GM23338 (cell line): ENCODE measurements around the gene COL4A2. TPM values are rescaled to one million over a fixed set of nuclear protein-coding genes. Genes with fewer than 3 reads are reported as not detected.

Source experiments
- ATAC-seq: fragments of 200-7000 bp; cut with Tn5 transposase; 3 replicates; pipeline ENCODE4 v1.9.1; 2020
- DNase-seq: peaks from one replicate; pipeline ENCODE4 v3.0.0-alpha.2; 2015; ENCODE audit warnings: low spot score
- H2AFZ ChIP-seq: fragments of 200-600 bp; sonication (generic); 2 replicates; pipeline ENCODE4 v1.8.0; 2016; ENCODE audit warnings: antibody characterized with exemption, mild to moderate bottlenecking, moderate library complexity
- H3F3A ChIP-seq: fragments of 200-600 bp; sonication (generic); replicated peaks from 2 replicates; pipeline ENCODE4 v1.8.0; 2017; ENCODE audit warnings: antibody characterized with exemption, mixed run types, low read depth
- H3K27ac ChIP-seq: fragments of 200-600 bp; sonication (generic); 2 replicates; pipeline ENCODE4 v1.6.1; 2016; ENCODE audit warnings: low read depth
- H3K27me3 ChIP-seq: fragments of 200-600 bp; sonication (generic); 2 replicates; pipeline ENCODE4 v1.8.0; 2016; ENCODE audit warnings: mild to moderate bottlenecking, mixed run types, moderate library complexity; ENCODE audit not compliant: insufficient read depth
- H3K36me3 ChIP-seq: fragments of 200-600 bp; sonication (generic); 2 replicates; pipeline ENCODE4 v1.8.0; 2016; ENCODE audit warnings: mild to moderate bottlenecking; ENCODE audit not compliant: insufficient read depth
- H3K4me1 ChIP-seq: fragments of 200-600 bp; sonication (generic); 2 replicates; pipeline ENCODE4 v1.8.0; 2016; ENCODE audit warnings: mild to moderate bottlenecking, moderate library complexity; ENCODE audit not compliant: insufficient read depth
- H3K4me2 ChIP-seq: fragments of 200-600 bp; sonication (generic); 2 replicates; pipeline ENCODE4 v1.7.1; 2017; ENCODE audit warnings: mixed run types
- H3K4me3 ChIP-seq: fragments of 200-600 bp; sonication (generic); 2 replicates; pipeline ENCODE4 v1.6.1; 2016; ENCODE audit warnings: mixed run types
- H3K79me2 ChIP-seq: fragments of 200-600 bp; sonication (generic); replicated peaks from 2 replicates; pipeline ENCODE4 v1.8.0; 2017; ENCODE audit warnings: mild to moderate bottlenecking; ENCODE audit not compliant: insufficient read depth
- H3K9me2 ChIP-seq: fragments of 200-600 bp; sonication (generic); 2 replicates; pipeline ENCODE4 v1.8.0; 2017; ENCODE audit not compliant: insufficient read depth
- H4K20me1 ChIP-seq: fragments of 200-600 bp; sonication (generic); replicated peaks from 2 replicates; pipeline ENCODE4 v1.8.0; 2017; ENCODE audit warnings: mild to moderate bottlenecking; ENCODE audit not compliant: insufficient read depth
- H3K27ac Mint-ChIP-seq: 2 replicates; pipeline ENCODE4 v1.8.0; 2020; ENCODE audit warnings: inconsistent platforms, mild to moderate bottlenecking, moderate library complexity, mixed read lengths
- H3K27me3 Mint-ChIP-seq: 3 replicates; pipeline ENCODE4 v1.8.0; 2022; ENCODE audit warnings: low read depth, mild to moderate bottlenecking, moderate library complexity, mixed read lengths, inconsistent platforms; ENCODE audit not compliant: insufficient read depth, poor library complexity
- H3K36me3 Mint-ChIP-seq: 3 replicates; pipeline ENCODE4 v1.8.0; 2021; ENCODE audit warnings: low read depth, mild to moderate bottlenecking, inconsistent platforms, moderate library complexity, mixed read lengths
- H3K4me1 Mint-ChIP-seq: 3 replicates; pipeline ENCODE4 v1.8.0; 2020; ENCODE audit warnings: mild to moderate bottlenecking, inconsistent platforms, mixed read lengths
- H3K4me3 Mint-ChIP-seq: 3 replicates; pipeline ENCODE4 v1.8.0; 2021; ENCODE audit warnings: moderate library complexity, mild to moderate bottlenecking, inconsistent platforms, mixed read lengths
- H3K9me3 Mint-ChIP-seq: 3 replicates; pipeline ENCODE4 v1.8.0; 2020; ENCODE audit warnings: moderate library complexity, mild to moderate bottlenecking, inconsistent platforms, mixed read lengths
- CREB1 ChIP-seq: fragments of 250-450 bp; sonication (Bioruptor Pico); IDR thresholded peaks from 2 replicates; pipeline ENCODE4 v1.5.0; 2020; ENCODE audit warnings: low read depth, mild to moderate bottlenecking, moderate library complexity
- EZH2 ChIP-seq: fragments of 200-600 bp; sonication (generic); IDR thresholded peaks from one replicate; pipeline ENCODE4 v1.8.0; 2017; ENCODE audit warnings: antibody characterized with exemption, mild to moderate bottlenecking, low read depth; ENCODE audit not compliant: unreplicated experiment
- EZH2phosphoT487 ChIP-seq: fragments of 200-600 bp; sonication (generic); IDR thresholded peaks from one replicate; pipeline ENCODE4 v1.8.1; 2018; ENCODE audit warnings: antibody characterized with exemption; ENCODE audit not compliant: unreplicated experiment
- JUNB ChIP-seq: IDR thresholded peaks from one replicate; pipeline ENCODE4 v1.6.1; 2016; ENCODE audit warnings: antibody characterized with exemption; ENCODE audit not compliant: unreplicated experiment
- NANOG ChIP-seq: IDR thresholded peaks from 2 replicates; pipeline ENCODE4 v1.6.1; 2016; ENCODE audit warnings: antibody characterized with exemption, borderline replicate concordance
- POLR2AphosphoS5 ChIP-seq: IDR thresholded peaks from 2 replicates; pipeline ENCODE4 v1.6.1; 2016; ENCODE audit warnings: antibody characterized with exemption, low read depth
- STAT1 ChIP-seq: IDR thresholded peaks from one replicate; pipeline ENCODE4 v1.6.1; 2016; ENCODE audit warnings: antibody characterized with exemption; ENCODE audit not compliant: unreplicated experiment
- ZNF114 ChIP-seq: fragments of 250-450 bp; sonication (Bioruptor Pico); IDR thresholded peaks from 2 replicates; pipeline ENCODE4 v1.5.0; 2020; ENCODE audit warnings: mild to moderate bottlenecking, moderate library complexity
- ZNF331 ChIP-seq: fragments of 250-450 bp; sonication (Bioruptor Pico); IDR thresholded peaks from 2 replicates; pipeline ENCODE4 v1.5.0; 2020; ENCODE audit warnings: low read depth, mild to moderate bottlenecking, moderate library complexity
- polyA plus RNA-seq: library from polyadenylated mRNA; unstranded; fragments of >200 nt; fragmentation: Nextera tagmentation; extraction: Ambion mirVana; gene quantifications from 2 replicates; pipeline ENCODE4 v1.2.1, GENCODE V29; 2016
- total RNA-seq: library from RNA; depleted of rRNA; stranded (reverse); fragments of >200 nt; shearing (Covaris generic); gene quantifications from 2 replicates; pipeline ENCODE4 v1.2.3, GENCODE V29; 2014
- TF ChIP-seq, protein P1 (sequence below): fragments of 250-450 bp; sonication (Bioruptor Pico); IDR thresholded peaks from 2 replicates; pipeline ENCODE4 v1.5.0; 2020; ENCODE audit warnings: mild to moderate bottlenecking, moderate library complexity
- TF ChIP-seq, protein P2 (sequence below), 2 experiments: fragments of 200-600 bp in 1 of 2; sonication (generic) in 1 of 2; conservative IDR thresholded peaks; 2 replicates each; pipeline versions ENCODE4 v1.5.1 to v1.6.1; 2016 to 2017; ENCODE audit warnings: antibody characterized with exemption in 2 of 2, low read depth in 2 of 2, mild to moderate bottlenecking in 2 of 2, moderate library complexity in 1 of 2
- TF ChIP-seq, protein P3 (sequence below): IDR thresholded peaks from one replicate; pipeline ENCODE4 v1.6.1; 2018; ENCODE audit warnings: antibody characterized with exemption; ENCODE audit not compliant: unreplicated experiment
- TF ChIP-seq, protein P4 (sequence below): IDR thresholded peaks from 2 replicates; pipeline ENCODE4 v1.6.1; 2016; ENCODE audit warnings: antibody characterized with exemption

COL4A2 gene
- total and polyA plus RNA-seq, 2 experiments from 2014 or later, result 37.4 to 131 TPM

DNA sequence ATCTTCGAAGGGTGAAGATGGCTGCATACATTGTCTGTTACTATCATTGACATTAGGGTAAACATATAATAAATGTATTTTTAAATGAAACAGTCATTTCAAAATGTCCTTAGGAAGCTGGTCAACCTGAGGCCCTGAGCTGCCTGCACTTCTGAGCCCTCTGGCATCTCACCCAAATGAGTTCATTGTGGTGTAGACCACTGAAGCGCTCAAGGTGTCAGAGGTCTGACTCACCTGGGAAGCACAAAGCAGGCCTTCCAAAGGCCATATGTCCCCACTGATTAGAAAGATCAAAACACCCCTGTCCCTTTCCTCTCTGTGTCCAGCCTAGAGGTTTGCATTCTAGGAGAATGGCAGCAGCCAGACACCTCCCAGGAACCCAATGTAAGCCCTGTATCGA is 59.6 kb downstream of the COL4A2 start:
- Histone ChIP-seq H3K79me2 (no peaks in the 10 kb centered on the region; the same call in 1 of the 2 replicates), H3F3A (no peaks in the 10 kb centered on the region), H3K36me3 (no peaks in the 10 kb centered on the region), H3K27me3 (no peaks in the 10 kb centered on the region), H3K9me2 (no peaks in the 10 kb centered on the region), H4K20me1 (no peaks in the 10 kb centered on the region; the same call in 1 of the 2 replicates), H3K4me2 (no peak overlapping the region), H3K4me1 (no peaks in the 10 kb centered on the region), H2AFZ (no peak overlapping the region), H3K4me3 (no peak overlapping the region), H3K27ac (no peak overlapping the region)
- TF ChIP-seq CREB1 (no peak), STAT1 (no peak), JUNB (no peak), NANOG (no peak), EZH2 (no peak), POLR2AphosphoS5 (no peak), EZH2phosphoT487 (no peak), ZNF114 (no peak), ZNF331 (no peak)
- TF ChIP-seq, protein P1, sequence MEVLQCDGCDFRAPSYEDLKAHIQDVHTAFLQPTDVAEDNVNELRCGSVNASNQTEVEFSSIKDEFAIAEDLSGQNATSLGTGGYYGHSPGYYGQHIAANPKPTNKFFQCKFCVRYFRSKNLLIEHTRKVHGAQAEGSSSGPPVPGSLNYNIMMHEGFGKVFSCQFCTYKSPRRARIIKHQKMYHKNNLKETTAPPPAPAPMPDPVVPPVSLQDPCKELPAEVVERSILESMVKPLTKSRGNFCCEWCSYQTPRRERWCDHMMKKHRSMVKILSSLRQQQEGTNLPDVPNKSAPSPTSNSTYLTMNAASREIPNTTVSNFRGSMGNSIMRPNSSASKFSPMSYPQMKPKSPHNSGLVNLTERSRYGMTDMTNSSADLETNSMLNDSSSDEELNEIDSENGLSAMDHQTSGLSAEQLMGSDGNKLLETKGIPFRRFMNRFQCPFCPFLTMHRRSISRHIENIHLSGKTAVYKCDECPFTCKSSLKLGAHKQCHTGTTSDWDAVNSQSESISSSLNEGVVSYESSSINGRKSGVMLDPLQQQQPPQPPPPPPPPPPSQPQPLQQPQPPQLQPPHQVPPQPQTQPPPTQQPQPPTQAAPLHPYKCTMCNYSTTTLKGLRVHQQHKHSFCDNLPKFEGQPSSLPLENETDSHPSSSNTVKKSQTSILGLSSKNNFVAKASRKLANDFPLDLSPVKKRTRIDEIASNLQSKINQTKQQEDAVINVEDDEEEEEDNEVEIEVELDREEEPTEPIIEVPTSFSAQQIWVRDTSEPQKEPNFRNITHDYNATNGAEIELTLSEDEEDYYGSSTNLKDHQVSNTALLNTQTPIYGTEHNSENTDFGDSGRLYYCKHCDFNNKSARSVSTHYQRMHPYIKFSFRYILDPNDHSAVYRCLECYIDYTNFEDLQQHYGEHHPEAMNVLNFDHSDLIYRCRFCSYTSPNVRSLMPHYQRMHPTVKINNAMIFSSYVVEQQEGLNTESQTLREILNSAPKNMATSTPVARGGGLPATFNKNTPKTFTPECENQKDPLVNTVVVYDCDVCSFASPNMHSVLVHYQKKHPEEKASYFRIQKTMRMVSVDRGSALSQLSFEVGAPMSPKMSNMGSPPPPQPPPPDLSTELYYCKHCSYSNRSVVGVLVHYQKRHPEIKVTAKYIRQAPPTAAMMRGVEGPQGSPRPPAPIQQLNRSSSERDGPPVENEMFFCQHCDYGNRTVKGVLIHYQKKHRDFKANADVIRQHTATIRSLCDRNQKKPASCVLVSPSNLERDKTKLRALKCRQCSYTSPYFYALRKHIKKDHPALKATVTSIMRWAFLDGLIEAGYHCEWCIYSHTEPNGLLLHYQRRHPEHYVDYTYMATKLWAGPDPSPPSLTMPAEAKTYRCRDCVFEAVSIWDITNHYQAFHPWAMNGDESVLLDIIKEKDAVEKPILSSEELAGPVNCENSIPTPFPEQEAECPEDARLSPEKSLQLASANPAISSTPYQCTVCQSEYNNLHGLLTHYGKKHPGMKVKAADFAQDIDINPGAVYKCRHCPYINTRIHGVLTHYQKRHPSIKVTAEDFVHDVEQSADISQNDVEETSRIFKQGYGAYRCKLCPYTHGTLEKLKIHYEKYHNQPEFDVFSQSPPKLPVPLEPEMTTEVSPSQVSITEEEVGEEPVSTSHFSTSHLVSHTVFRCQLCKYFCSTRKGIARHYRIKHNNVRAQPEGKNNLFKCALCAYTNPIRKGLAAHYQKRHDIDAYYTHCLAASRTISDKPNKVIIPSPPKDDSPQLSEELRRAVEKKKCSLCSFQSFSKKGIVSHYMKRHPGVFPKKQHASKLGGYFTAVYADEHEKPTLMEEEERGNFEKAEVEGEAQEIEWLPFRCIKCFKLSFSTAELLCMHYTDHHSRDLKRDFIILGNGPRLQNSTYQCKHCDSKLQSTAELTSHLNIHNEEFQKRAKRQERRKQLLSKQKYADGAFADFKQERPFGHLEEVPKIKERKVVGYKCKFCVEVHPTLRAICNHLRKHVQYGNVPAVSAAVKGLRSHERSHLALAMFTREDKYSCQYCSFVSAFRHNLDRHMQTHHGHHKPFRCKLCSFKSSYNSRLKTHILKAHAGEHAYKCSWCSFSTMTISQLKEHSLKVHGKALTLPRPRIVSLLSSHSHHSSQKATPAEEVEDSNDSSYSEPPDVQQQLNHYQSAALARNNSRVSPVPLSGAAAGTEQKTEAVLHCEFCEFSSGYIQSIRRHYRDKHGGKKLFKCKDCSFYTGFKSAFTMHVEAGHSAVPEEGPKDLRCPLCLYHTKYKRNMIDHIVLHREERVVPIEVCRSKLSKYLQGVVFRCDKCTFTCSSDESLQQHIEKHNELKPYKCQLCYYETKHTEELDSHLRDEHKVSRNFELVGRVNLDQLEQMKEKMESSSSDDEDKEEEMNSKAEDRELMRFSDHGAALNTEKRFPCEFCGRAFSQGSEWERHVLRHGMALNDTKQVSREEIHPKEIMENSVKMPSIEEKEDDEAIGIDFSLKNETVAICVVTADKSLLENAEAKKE, result no peak
- TF ChIP-seq, protein P2, sequence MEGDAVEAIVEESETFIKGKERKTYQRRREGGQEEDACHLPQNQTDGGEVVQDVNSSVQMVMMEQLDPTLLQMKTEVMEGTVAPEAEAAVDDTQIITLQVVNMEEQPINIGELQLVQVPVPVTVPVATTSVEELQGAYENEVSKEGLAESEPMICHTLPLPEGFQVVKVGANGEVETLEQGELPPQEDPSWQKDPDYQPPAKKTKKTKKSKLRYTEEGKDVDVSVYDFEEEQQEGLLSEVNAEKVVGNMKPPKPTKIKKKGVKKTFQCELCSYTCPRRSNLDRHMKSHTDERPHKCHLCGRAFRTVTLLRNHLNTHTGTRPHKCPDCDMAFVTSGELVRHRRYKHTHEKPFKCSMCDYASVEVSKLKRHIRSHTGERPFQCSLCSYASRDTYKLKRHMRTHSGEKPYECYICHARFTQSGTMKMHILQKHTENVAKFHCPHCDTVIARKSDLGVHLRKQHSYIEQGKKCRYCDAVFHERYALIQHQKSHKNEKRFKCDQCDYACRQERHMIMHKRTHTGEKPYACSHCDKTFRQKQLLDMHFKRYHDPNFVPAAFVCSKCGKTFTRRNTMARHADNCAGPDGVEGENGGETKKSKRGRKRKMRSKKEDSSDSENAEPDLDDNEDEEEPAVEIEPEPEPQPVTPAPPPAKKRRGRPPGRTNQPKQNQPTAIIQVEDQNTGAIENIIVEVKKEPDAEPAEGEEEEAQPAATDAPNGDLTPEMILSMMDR (conservative IDR thresholded peaks at IDR 0.05; ENCODE audit: low read depth in 2 of 2), result no peak
- TF ChIP-seq, protein P3, sequence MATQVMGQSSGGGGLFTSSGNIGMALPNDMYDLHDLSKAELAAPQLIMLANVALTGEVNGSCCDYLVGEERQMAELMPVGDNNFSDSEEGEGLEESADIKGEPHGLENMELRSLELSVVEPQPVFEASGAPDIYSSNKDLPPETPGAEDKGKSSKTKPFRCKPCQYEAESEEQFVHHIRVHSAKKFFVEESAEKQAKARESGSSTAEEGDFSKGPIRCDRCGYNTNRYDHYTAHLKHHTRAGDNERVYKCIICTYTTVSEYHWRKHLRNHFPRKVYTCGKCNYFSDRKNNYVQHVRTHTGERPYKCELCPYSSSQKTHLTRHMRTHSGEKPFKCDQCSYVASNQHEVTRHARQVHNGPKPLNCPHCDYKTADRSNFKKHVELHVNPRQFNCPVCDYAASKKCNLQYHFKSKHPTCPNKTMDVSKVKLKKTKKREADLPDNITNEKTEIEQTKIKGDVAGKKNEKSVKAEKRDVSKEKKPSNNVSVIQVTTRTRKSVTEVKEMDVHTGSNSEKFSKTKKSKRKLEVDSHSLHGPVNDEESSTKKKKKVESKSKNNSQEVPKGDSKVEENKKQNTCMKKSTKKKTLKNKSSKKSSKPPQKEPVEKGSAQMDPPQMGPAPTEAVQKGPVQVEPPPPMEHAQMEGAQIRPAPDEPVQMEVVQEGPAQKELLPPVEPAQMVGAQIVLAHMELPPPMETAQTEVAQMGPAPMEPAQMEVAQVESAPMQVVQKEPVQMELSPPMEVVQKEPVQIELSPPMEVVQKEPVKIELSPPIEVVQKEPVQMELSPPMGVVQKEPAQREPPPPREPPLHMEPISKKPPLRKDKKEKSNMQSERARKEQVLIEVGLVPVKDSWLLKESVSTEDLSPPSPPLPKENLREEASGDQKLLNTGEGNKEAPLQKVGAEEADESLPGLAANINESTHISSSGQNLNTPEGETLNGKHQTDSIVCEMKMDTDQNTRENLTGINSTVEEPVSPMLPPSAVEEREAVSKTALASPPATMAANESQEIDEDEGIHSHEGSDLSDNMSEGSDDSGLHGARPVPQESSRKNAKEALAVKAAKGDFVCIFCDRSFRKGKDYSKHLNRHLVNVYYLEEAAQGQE, result no peak
- TF ChIP-seq, protein P4, sequence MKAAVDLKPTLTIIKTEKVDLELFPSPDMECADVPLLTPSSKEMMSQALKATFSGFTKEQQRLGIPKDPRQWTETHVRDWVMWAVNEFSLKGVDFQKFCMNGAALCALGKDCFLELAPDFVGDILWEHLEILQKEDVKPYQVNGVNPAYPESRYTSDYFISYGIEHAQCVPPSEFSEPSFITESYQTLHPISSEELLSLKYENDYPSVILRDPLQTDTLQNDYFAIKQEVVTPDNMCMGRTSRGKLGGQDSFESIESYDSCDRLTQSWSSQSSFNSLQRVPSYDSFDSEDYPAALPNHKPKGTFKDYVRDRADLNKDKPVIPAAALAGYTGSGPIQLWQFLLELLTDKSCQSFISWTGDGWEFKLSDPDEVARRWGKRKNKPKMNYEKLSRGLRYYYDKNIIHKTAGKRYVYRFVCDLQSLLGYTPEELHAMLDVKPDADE, result no peak
- Mint-ChIP-seq H3K27me3 (peaks cover 4% of the 10 kb centered on the region), H3K9me3 (no peaks in the 10 kb centered on the region), H3K27ac (no peak overlapping the region), H3K36me3 (no peaks in the 10 kb centered on the region; the same call in 2 of the 3 replicates), H3K4me1 (peaks cover 10% of the 10 kb centered on the region), H3K4me3 (no peak overlapping the region)
- DNase-seq (no peak), ATAC-seq (no peak)
